ENCODE data around the gene MAP3K1. TPM values are rescaled to one million over a fixed set of nuclear protein-coding genes. Genes with fewer than 3 reads are reported as not detected.

Gene MAP3K1
- total and polyA plus RNA-seq, 2 donors = 18.6 to 22.2 TPM

- 99% methylated on average over 1 of the region's 1 CpG for WGBS
- H3K27ac ChIP-seq (ENCODE audit: low read depth in 1 of 2, low read length in 1 of 2) = no peak overlapping the region
- H3K4me3 ChIP-seq (ENCODE audit: low read length in 2 of 2) = no peak overlapping the region
- H3K27me3 ChIP-seq (ENCODE audit: control insufficient read depth in 2 of 2, insufficient read depth in 1 of 2, low read length in 1 of 2) = no peaks in the 10 kb centered on the region
- DNase-seq (ENCODE audit: low read depth in 6 of 9, low spot score in 9 of 9) = no peak
- no peaks in the 10 kb centered on the region for H3K4me1 ChIP-seq (ENCODE audit: control insufficient read depth in 2 of 2, insufficient read depth in 2 of 2, low read length in 2 of 2)
- H3K9me3 ChIP-seq (ENCODE audit: control insufficient read depth in 2 of 2, insufficient read depth in 1 of 2, low read length in 1 of 2) = no peaks in the 10 kb centered on the region
- peaks cover 15 to 29% of the 10 kb centered on the region in 2 donors for H3K36me3 ChIP-seq (ENCODE audit: control insufficient read depth in 2 of 2, insufficient read depth in 2 of 2, low read length in 1 of 2)
Measured at GRCh38 chr5:56919942-56920662, 104.8 kb downstream of the MAP3K1 start.

GRCh38 chr5:56922922-56923321, 107.6 kb downstream of the MAP3K1 start:
- H3K4me1 ChIP-seq (ENCODE audit: control insufficient read depth in 2 of 2, insufficient read depth in 2 of 2, low read length in 2 of 2) = no peaks in the 10 kb centered on the region
- DNase-seq (ENCODE audit: low read depth in 6 of 9, low spot score in 9 of 9) = no peak
- H3K27ac ChIP-seq (ENCODE audit: low read depth in 1 of 2, low read length in 1 of 2) = no peak overlapping the region
- H3K36me3 ChIP-seq (ENCODE audit: control insufficient read depth in 2 of 2, insufficient read depth in 2 of 2, low read length in 1 of 2) = peaks cover 15 to 41% of the 10 kb centered on the region in 2 donors
- H3K27me3 ChIP-seq (ENCODE audit: control insufficient read depth in 2 of 2, insufficient read depth in 1 of 2, low read length in 1 of 2) = no peaks in the 10 kb centered on the region
- no peak overlapping the region for H3K4me3 ChIP-seq (ENCODE audit: low read length in 2 of 2)
- no peaks in the 10 kb centered on the region for H3K9me3 ChIP-seq (ENCODE audit: control insufficient read depth in 2 of 2, insufficient read depth in 1 of 2, low read length in 1 of 2)
- 98% methylated on average over 6 of the region's 6 CpGs for WGBS

- no peak for DNase-seq (ENCODE audit: low read depth in 6 of 9, low spot score in 9 of 9)
- no peaks in the 10 kb centered on the region for H3K27me3 ChIP-seq (ENCODE audit: control insufficient read depth in 2 of 2, insufficient read depth in 1 of 2, low read length in 1 of 2)
- H3K9me3 ChIP-seq (ENCODE audit: control insufficient read depth in 2 of 2, insufficient read depth in 1 of 2, low read length in 1 of 2) = no peaks in the 10 kb centered on the region
- H3K4me1 ChIP-seq (ENCODE audit: control insufficient read depth in 2 of 2, insufficient read depth in 2 of 2, low read length in 2 of 2) = no peaks in the 10 kb centered on the region
- H3K27ac ChIP-seq (ENCODE audit: low read depth in 1 of 2, low read length in 1 of 2) = no peak overlapping the region
- H3K4me3 ChIP-seq (ENCODE audit: low read length in 2 of 2) = no peak overlapping the region
- peaks cover 40 to 72% of the 10 kb centered on the region in 2 donors for H3K36me3 ChIP-seq (ENCODE audit: control insufficient read depth in 2 of 2, insufficient read depth in 2 of 2, low read length in 1 of 2)
- WGBS = 100% methylated on average over 1 of the region's 1 CpG
Measured at GRCh38 chr5:56934325-56934724, 119.0 kb downstream of the MAP3K1 start.

GRCh38 chr5:56938858-56939257, 123.5 kb downstream of the MAP3K1 start:
- Histone ChIP-seq H3K36me3 (ENCODE audit: control insufficient read depth in 2 of 2, insufficient read depth in 2 of 2, low read length in 1 of 2) (peaks cover 53 to 88% of the 10 kb centered on the region in 2 donors), H3K27me3 (ENCODE audit: control insufficient read depth in 2 of 2, insufficient read depth in 1 of 2, low read length in 1 of 2) (no peaks in the 10 kb centered on the region), H3K4me3 (ENCODE audit: low read length in 2 of 2) (no peak overlapping the region), H3K27ac (ENCODE audit: low read depth in 1 of 2, low read length in 1 of 2) (no peak overlapping the region), H3K4me1 (ENCODE audit: control insufficient read depth in 2 of 2, insufficient read depth in 2 of 2, low read length in 2 of 2) (peaks cover 0 to 2% of the 10 kb centered on the region in 2 donors), H3K9me3 (ENCODE audit: control insufficient read depth in 2 of 2, insufficient read depth in 1 of 2, low read length in 1 of 2) (no peaks in the 10 kb centered on the region)
- 97% methylated on average over 1 of the region's 1 CpG for WGBS
- DNase-seq (ENCODE audit: low read depth in 6 of 9, low spot score in 9 of 9) = no peak

GRCh38 chr5:56941981-56942380, 126.6 kb downstream of the MAP3K1 start:
- Histone ChIP-seq H3K4me3 (ENCODE audit: low read length in 2 of 2) (no peak overlapping the region), H3K27ac (ENCODE audit: low read depth in 1 of 2, low read length in 1 of 2) (no peak overlapping the region), H3K4me1 (ENCODE audit: control insufficient read depth in 2 of 2, insufficient read depth in 2 of 2, low read length in 2 of 2) (peaks cover 0 to 2% of the 10 kb centered on the region in 2 donors), H3K36me3 (ENCODE audit: control insufficient read depth in 2 of 2, insufficient read depth in 2 of 2, low read length in 1 of 2) (peaks cover 38 to 71% of the 10 kb centered on the region in 2 donors), H3K27me3 (ENCODE audit: control insufficient read depth in 2 of 2, insufficient read depth in 1 of 2, low read length in 1 of 2) (no peaks in the 10 kb centered on the region), H3K9me3 (ENCODE audit: control insufficient read depth in 2 of 2, insufficient read depth in 1 of 2, low read length in 1 of 2) (no peaks in the 10 kb centered on the region)
- DNase-seq (ENCODE audit: low read depth in 6 of 9, low spot score in 9 of 9) = no peak
- WGBS = 87% methylated on average over 1 of the region's 1 CpG

Other genes with a start within 250 kb of the MAP3K1 start
- 4.8 TPM for gene SETD9, start 94.0 kb downstream of the MAP3K1 start, total RNA-seq
- 7.3 TPM for gene SETD9, start 94.0 kb downstream of the MAP3K1 start, polyA plus RNA-seq
- 26.3 TPM for gene MIER3, start 136.6 kb downstream of the MAP3K1 start, total RNA-seq
- 13.6 TPM for gene MIER3, start 136.6 kb downstream of the MAP3K1 start, polyA plus RNA-seq

Measured in thymus (tissue), 11 donors.